K562 (cell line): Measurements from ENCODE around the gene TMC2. TPM values are rescaled to one million over a fixed set of nuclear protein-coding genes. Genes with fewer than 3 reads are reported as not detected.
A peak's percentile ranks its signal among the peaks of the same experiment; 100 is the strongest.

Experiments
- CBX1 ChIP-seq: sonication (generic); IDR thresholded peaks from 2 replicates; pipeline ENCODE4 v1.6.1; 2016; ENCODE audit warnings: antibody characterized with exemption, low read depth, mild to moderate bottlenecking
- EP400 ChIP-seq: fragments of 450-650 bp; IDR thresholded peaks from 2 replicates; pipeline ENCODE4 v1.6.1; 2017; ENCODE audit warnings: antibody characterized with exemption, mild to moderate bottlenecking, moderate library complexity
- FOXM1 ChIP-seq, 2 experiments: fragments of 450-650 bp in 1 of 2; sonication (generic) in 1 of 2; formaldehyde crosslinking in 1 of 2; IDR thresholded peaks; 2 replicates each; pipeline versions ENCODE4 v1.6.1 to v1.9.0; 2017 to 2022; ENCODE audit warnings: low read depth in 2 of 2, mild to moderate bottlenecking in 2 of 2, missing genetic modification reagents in 1 of 2, moderate library complexity in 1 of 2
- HDGF ChIP-seq: fragments of 450-650 bp; IDR thresholded peaks from 2 replicates; pipeline ENCODE4 v1.6.1; 2016
- KLF1 ChIP-seq: fragments of 450-650 bp; IDR thresholded peaks from 2 replicates; pipeline ENCODE4 v1.6.1; 2016; ENCODE audit warnings: missing genetic modification characterization, missing compliant biosample characterization
- LEF1 ChIP-seq: fragments of 450-650 bp; IDR thresholded peaks from 2 replicates; pipeline ENCODE4 v1.6.1; 2016; ENCODE audit warnings: mild to moderate bottlenecking
- MBD2 ChIP-seq: sonication (generic); IDR thresholded peaks from 2 replicates; pipeline ENCODE4 v1.6.1; 2016; ENCODE audit warnings: low read depth, borderline replicate concordance
- NFIC ChIP-seq: fragments of 450-650 bp; IDR thresholded peaks from 2 replicates; pipeline ENCODE4 v1.6.1; 2017; ENCODE audit warnings: mild to moderate bottlenecking, inconsistent platforms
- NFIX ChIP-seq: fragments of 250-450 bp; sonication (Bioruptor Pico); IDR thresholded peaks from 2 replicates; pipeline ENCODE4 v1.4.0; 2020; ENCODE audit warnings: low read depth, mild to moderate bottlenecking, moderate library complexity
- NFRKB ChIP-seq: fragments of 450-650 bp; IDR thresholded peaks from 2 replicates; pipeline ENCODE4 v1.6.1; 2016; ENCODE audit warnings: low read depth
- PHF20 ChIP-seq: fragments of 450-650 bp; IDR thresholded peaks from 2 replicates; pipeline ENCODE4 v1.6.1; 2018; ENCODE audit not compliant: partially characterized antibody
- SPI1 ChIP-seq: IDR thresholded peaks from 2 replicates; pipeline ENCODE4 v1.6.1; 2011; ENCODE audit warnings: low read depth, low read length, control low read depth, borderline replicate concordance
- TCF7 ChIP-seq: sonication (generic); IDR thresholded peaks from 2 replicates; pipeline ENCODE4 v1.6.1; 2016; ENCODE audit warnings: antibody characterized with exemption, borderline replicate concordance
- ZNF263 ChIP-seq: sonication (generic); formaldehyde crosslinking; IDR thresholded peaks from 2 replicates; pipeline ENCODE4 v1.8.0; 2022; ENCODE audit warnings: mild to moderate bottlenecking, missing genetic modification reagents, borderline replicate concordance
- ZNF395 ChIP-seq: fragments of 200-800 bp; sonication (Bioruptor generic); IDR thresholded peaks from 2 replicates; pipeline ENCODE4 v1.6.1; 2017; ENCODE audit warnings: missing genetic modification characterization, missing compliant biosample characterization
- ZNF766 ChIP-seq: fragments of 200-800 bp; sonication (Bioruptor generic); conservative IDR thresholded peaks from 2 replicates; pipeline ENCODE4 v1.6.1; 2016; ENCODE audit warnings: missing genetic modification characterization, missing compliant biosample characterization
- polyA plus RNA-seq, 8 experiments: library from polyadenylated mRNA; depleted of rRNA in 4 of 8; stranded (reverse) in 5 of 8; unstranded in 3 of 8; fragments of >200 nt; fragmentation: Nextera tagmentation in 2 of 8; fragmentation: Illumina TruSeq in 1 of 8; extraction: Ambion mirVana in 2 of 8; extraction: Trizol in 1 of 8; gene quantifications; 2 replicates each; pipeline versions ENCODE4 v1.2.1 to v1.2.3, GENCODE V29; 2011 to 2014; ENCODE audit warnings: inconsistent platforms in 1 of 8, missing spikeins in 1 of 8
- total RNA-seq, 7 experiments: library from RNA; depleted of rRNA in 6 of 7; stranded (reverse); fragments of >200 nt in 6 of 7; fragmentation: Illumina TruSeq in 2 of 7; extraction: Trizol in 2 of 7; gene quantifications; 2 replicates each; pipeline versions ENCODE4 v1.2.1 to v1.2.3, GENCODE V29; 2011 to 2021; ENCODE audit warnings: low replicate concordance in 1 of 7
- TF ChIP-seq, protein P1 (sequence below): sonication (generic); formaldehyde crosslinking; IDR thresholded peaks from 2 replicates; pipeline ENCODE4 v1.4.0; 2020; ENCODE audit warnings: mild to moderate bottlenecking, missing genetic modification reagents
- TF ChIP-seq, protein P2 (sequence below): fragments of 450-650 bp; IDR thresholded peaks from one replicate; pipeline ENCODE4 v1.6.1; 2018; ENCODE audit warnings: mild to moderate bottlenecking, moderate library complexity; ENCODE audit not compliant: partially characterized antibody
- TF ChIP-seq, protein P3 (sequence below): fragments of 450-650 bp; IDR thresholded peaks from 2 replicates; pipeline ENCODE4 v1.6.1; 2016; ENCODE audit warnings: low read depth, mild to moderate bottlenecking, moderate library complexity
- TF ChIP-seq, protein P4 (sequence below): fragments of 450-650 bp; formaldehyde crosslinking; IDR thresholded peaks from 2 replicates; pipeline ENCODE4 v1.4.0; 2020; ENCODE audit warnings: mild to moderate bottlenecking, moderate library complexity

TMC2 gene
- total and polyA plus RNA-seq, 9 of the 15 experiments (the other 6 are each of a cell fraction or from before 2014, with no cell fraction given), result not detected

DNA sequence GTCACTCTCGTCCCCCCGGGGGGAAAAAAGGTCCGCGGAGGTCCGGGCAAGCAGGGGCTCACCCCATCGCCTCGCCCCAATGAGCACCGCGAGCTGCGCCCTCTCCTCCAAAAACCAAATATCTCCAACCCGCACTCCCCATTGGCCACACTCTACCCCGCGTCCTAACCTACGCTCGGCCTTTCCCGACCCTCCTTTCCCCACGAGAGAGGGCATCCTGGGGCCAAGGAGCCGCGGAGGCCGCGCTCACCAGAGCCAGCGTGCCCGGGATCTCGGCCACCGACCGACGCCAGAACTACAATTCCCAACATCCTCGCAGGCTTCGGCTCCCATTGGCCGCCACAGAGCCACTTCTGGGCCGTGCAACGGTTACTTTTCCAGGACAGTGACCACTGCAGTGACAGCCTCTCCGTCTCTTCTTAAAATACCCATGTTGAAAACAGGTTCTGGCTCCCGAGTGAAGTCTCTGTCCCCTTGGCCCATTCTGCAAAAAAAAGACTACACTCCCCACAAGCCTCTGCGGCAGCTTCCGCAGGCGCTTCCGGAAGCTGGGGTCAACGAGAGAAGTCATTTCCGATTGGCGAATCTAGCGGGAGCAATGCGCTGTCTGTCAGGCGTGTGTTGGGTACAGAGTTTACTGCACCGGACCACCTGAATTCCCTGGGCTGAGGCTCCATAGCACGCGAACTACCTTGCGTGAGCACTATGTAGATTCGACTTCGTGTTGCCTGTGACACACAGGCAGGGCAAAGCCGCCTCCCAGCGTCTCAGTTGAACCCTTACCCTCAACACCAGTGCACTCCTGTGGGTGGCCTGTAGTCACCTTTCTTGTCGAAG is 27.5 kb upstream of the TMC2 start, which contains the start of gene ZNF343 (continued):
- TF ChIP-seq ZNF395 (0 out of 2 replicates have a peak, but pooled peaks have one; percentile 14), CBX1 (0 out of 2 replicates have a peak, but pooled peaks have one; percentile 38), ZNF766 (CRISPR knock-in tag) (peak; percentile 83), MBD2 (peak; percentile 72), KLF1 (tag) (no peak), NFIC (no peak), NFIX (no peak), TCF7 (no peak), FOXM1 (IDR thresholded peaks at IDR 0.05; ENCODE audit: low read depth) (no peak), FOXM1 (CRISPR knock-in tag; IDR thresholded peaks at IDR 0.05; ENCODE audit: low read depth) (0 out of 2 replicates have a peak, but pooled peaks have one; percentile 50), SPI1 (no peak), LEF1 (no peak), PHF20 (peak; percentile 11), EP400 (peak; percentile 55; the same call in 1 of the 2 replicates), NFRKB (0 out of 2 replicates have a peak, but pooled peaks have one; percentile 12), ZNF263 (CRISPR knock-in tag) (no peak), HDGF (no peak)
- TF ChIP-seq, protein P1, sequence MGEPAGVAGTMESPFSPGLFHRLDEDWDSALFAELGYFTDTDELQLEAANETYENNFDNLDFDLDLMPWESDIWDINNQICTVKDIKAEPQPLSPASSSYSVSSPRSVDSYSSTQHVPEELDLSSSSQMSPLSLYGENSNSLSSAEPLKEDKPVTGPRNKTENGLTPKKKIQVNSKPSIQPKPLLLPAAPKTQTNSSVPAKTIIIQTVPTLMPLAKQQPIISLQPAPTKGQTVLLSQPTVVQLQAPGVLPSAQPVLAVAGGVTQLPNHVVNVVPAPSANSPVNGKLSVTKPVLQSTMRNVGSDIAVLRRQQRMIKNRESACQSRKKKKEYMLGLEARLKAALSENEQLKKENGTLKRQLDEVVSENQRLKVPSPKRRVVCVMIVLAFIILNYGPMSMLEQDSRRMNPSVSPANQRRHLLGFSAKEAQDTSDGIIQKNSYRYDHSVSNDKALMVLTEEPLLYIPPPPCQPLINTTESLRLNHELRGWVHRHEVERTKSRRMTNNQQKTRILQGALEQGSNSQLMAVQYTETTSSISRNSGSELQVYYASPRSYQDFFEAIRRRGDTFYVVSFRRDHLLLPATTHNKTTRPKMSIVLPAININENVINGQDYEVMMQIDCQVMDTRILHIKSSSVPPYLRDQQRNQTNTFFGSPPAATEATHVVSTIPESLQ (CRISPR knock-in tag), result no peak
- TF ChIP-seq, protein P2, sequence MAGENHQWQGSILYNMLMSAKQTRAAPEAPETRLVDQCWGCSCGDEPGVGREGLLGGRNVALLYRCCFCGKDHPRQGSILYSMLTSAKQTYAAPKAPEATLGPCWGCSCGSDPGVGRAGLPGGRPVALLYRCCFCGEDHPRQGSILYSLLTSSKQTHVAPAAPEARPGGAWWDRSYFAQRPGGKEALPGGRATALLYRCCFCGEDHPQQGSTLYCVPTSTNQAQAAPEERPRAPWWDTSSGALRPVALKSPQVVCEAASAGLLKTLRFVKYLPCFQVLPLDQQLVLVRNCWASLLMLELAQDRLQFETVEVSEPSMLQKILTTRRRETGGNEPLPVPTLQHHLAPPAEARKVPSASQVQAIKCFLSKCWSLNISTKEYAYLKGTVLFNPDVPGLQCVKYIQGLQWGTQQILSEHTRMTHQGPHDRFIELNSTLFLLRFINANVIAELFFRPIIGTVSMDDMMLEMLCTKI, result no peak
- TF ChIP-seq, protein P3, sequence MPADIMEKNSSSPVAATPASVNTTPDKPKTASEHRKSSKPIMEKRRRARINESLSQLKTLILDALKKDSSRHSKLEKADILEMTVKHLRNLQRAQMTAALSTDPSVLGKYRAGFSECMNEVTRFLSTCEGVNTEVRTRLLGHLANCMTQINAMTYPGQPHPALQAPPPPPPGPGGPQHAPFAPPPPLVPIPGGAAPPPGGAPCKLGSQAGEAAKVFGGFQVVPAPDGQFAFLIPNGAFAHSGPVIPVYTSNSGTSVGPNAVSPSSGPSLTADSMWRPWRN, result no peak
- TF ChIP-seq, protein P4, sequence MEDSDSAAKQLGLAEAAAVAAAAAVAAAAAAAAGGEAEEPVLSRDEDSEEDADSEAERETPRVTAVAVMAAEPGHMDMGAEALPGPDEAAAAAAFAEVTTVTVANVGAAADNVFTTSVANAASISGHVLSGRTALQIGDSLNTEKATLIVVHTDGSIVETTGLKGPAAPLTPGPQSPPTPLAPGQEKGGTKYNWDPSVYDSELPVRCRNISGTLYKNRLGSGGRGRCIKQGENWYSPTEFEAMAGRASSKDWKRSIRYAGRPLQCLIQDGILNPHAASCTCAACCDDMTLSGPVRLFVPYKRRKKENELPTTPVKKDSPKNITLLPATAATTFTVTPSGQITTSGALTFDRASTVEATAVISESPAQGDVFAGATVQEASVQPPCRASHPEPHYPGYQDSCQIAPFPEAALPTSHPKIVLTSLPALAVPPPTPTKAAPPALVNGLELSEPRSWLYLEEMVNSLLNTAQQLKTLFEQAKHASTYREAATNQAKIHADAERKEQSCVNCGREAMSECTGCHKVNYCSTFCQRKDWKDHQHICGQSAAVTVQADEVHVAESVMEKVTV (CRISPR knock-in tag), result no peak
